PC-9 (cell line): ENCODE measurements around the gene ZSWIM9.

Experiments used
- EZH2 ChIP-seq: fragments of 200-600 bp; sonication (generic); IDR thresholded peaks from 2 replicates; pipeline ENCODE4 v1.8.0; 2017; ENCODE audit warnings: antibody characterized with exemption, low read depth
- TF ChIP-seq, protein P1 (sequence below): fragments of 200-600 bp; sonication (generic); conservative IDR thresholded peaks from 2 replicates; pipeline ENCODE4 v1.6.1; 2017; ENCODE audit warnings: mixed run types, antibody characterized with exemption, mild to moderate bottlenecking, moderate library complexity

- TF ChIP-seq, protein P1, sequence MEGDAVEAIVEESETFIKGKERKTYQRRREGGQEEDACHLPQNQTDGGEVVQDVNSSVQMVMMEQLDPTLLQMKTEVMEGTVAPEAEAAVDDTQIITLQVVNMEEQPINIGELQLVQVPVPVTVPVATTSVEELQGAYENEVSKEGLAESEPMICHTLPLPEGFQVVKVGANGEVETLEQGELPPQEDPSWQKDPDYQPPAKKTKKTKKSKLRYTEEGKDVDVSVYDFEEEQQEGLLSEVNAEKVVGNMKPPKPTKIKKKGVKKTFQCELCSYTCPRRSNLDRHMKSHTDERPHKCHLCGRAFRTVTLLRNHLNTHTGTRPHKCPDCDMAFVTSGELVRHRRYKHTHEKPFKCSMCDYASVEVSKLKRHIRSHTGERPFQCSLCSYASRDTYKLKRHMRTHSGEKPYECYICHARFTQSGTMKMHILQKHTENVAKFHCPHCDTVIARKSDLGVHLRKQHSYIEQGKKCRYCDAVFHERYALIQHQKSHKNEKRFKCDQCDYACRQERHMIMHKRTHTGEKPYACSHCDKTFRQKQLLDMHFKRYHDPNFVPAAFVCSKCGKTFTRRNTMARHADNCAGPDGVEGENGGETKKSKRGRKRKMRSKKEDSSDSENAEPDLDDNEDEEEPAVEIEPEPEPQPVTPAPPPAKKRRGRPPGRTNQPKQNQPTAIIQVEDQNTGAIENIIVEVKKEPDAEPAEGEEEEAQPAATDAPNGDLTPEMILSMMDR, result no peak
- TF ChIP-seq EZH2, result no peak
Measured at GRCh38 chr19:48230555-48231129, 60.2 kb downstream of the ZSWIM9 start.
